ENCODE measurements around the gene IGDCC3.

The IGDCC3 gene

GRCh38 chr15:65318870-65319356 lies 58.9 kb downstream of the IGDCC3 start:
- peak; percentile 76 for DNase-seq

- DNase-seq: no peak
Measured at GRCh38 chr15:65312400-65312916, 65.3 kb downstream of the IGDCC3 start.

- no peak for DNase-seq
Measured at GRCh38 chr15:65311760-65312159, 66.0 kb downstream of the IGDCC3 start.

GRCh38 chr15:65310431-65311137 lies 67.2 kb downstream of the IGDCC3 start:
- no peak for DNase-seq

GRCh38 chr15:65309882-65310418 lies 67.9 kb downstream of the IGDCC3 start:
- no peak for DNase-seq

GRCh38 chr15:65307978-65308377 lies 69.8 kb downstream of the IGDCC3 start:
- DNase-seq: no peak

GRCh38 chr15:65306551-65306950 lies 71.3 kb downstream of the IGDCC3 start:
- DNase-seq: no peak

- DNase-seq: peak; percentile 17
Measured at GRCh38 chr15:65305776-65306175, 72.0 kb downstream of the IGDCC3 start.

- no peak for DNase-seq
Measured at GRCh38 chr15:65305150-65305758, 72.5 kb downstream of the IGDCC3 start.

- peak; percentile 97 for DNase-seq
Measured at GRCh38 chr15:65304381-65305149, 73.2 kb downstream of the IGDCC3 start, which contains the start of gene RNU5B-1. Gene RNU5B-1 (plus strand): TSS chr15:65304677.

GRCh38 chr15:65303687-65304380 lies 74.0 kb downstream of the IGDCC3 start:
- DNase-seq: peak; percentile 64

- DNase-seq: no peak
Measured at GRCh38 chr15:65302061-65302460, 75.7 kb downstream of the IGDCC3 start.

- DNase-seq: no peak
Measured at GRCh38 chr15:65300924-65301441, 76.8 kb downstream of the IGDCC3 start.

- no peak for DNase-seq
Measured at GRCh38 chr15:65298731-65299130, 79.1 kb downstream of the IGDCC3 start.

GRCh38 chr15:65292938-65293518 lies 84.8 kb downstream of the IGDCC3 start:
- no peak for DNase-seq

- no peak for DNase-seq
Measured at GRCh38 chr15:65290228-65290627, 87.6 kb downstream of the IGDCC3 start.

GRCh38 chr15:65289261-65289854 lies 88.4 kb downstream of the IGDCC3 start:
- no peak for DNase-seq

GRCh38 chr15:65287520-65287855 lies 90.3 kb downstream of the IGDCC3 start:
- DNase-seq: no peak

- peak; percentile 89 for DNase-seq
Measured at GRCh38 chr15:65286704-65287519, 90.9 kb downstream of the IGDCC3 start, which contains the start of gene PARP16. Gene PARP16 (minus strand): TSS chr15:65286883. CDS start chr15:65286426, 457 bp downstream.

- DNase-seq: peak; percentile 42
Measured at GRCh38 chr15:65286069-65286703, 91.6 kb downstream of the IGDCC3 start.

All from EL (cell line).